Measurements from ENCODE around the gene SHISAL1.

- TF ChIP-seq PATZ1 (CRISPR knock-in tag; IDR thresholded peaks at IDR 0.05; ENCODE audit: borderline replicate concordance) = no peak
- no peak for TF ChIP-seq ZFP3 (CRISPR knock-in tag; IDR thresholded peaks at IDR 0.05)
- TF ChIP-seq BACH2 (CRISPR knock-in tag; IDR thresholded peaks at IDR 0.05; ENCODE audit: borderline replicate concordance) = no peak
- no peak for TF ChIP-seq RARB (CRISPR knock-in tag; IDR thresholded peaks at IDR 0.05)
- no peak for TF ChIP-seq TOX (CRISPR knock-in tag; IDR thresholded peaks at IDR 0.05; ENCODE audit: borderline replicate concordance)
- TF ChIP-seq GLIS3 (CRISPR knock-in tag; IDR thresholded peaks at IDR 0.05) = no peak
- no peak for TF ChIP-seq CSDC2 (CRISPR knock-in tag; IDR thresholded peaks at IDR 0.05)
- TF ChIP-seq ZFP30 (CRISPR knock-in tag; IDR thresholded peaks at IDR 0.05) = no peak
- no peak for TF ChIP-seq OSR1 (CRISPR knock-in tag; IDR thresholded peaks at IDR 0.05)
Observed at GRCh38 chr22:44254811-44255210, 57.9 kb downstream of the SHISAL1 start.
